Neural cell (in vitro differentiated cells): Measurements from ENCODE around the gene CST9.

Experiments used
- CTCF ChIP-seq: fragments of 450-650 bp; IDR thresholded peaks from 2 replicates; pipeline ENCODE4 v1.5.1; 2014; ENCODE audit warnings: antibody characterized with exemption, mild to moderate bottlenecking, moderate library complexity; ENCODE audit not compliant: poor library complexity, severe bottlenecking
- EP300 ChIP-seq: fragments of 450-650 bp; conservative IDR thresholded peaks from 2 replicates; pipeline ENCODE4 v1.6.1; 2014; ENCODE audit warnings: antibody characterized with exemption, mild to moderate bottlenecking, moderate library complexity; ENCODE audit not compliant: poor library complexity, severe bottlenecking
- EZH2 ChIP-seq: fragments of 200-600, 300-800 bp; shearing (Covaris generic), sonication (generic); IDR thresholded peaks from 2 replicates; pipeline ENCODE4 v1.6.1; 2014; ENCODE audit warnings: antibody characterized with exemption, low read length, borderline replicate concordance, mild to moderate bottlenecking; ENCODE audit not compliant: insufficient read depth, poor library complexity, severe bottlenecking
- POLR2AphosphoS5 ChIP-seq: IDR thresholded peaks from 2 replicates; pipeline ENCODE4 v1.6.1; 2012
- RAD21 ChIP-seq: fragments of 450-650 bp; conservative IDR thresholded peaks from 2 replicates; pipeline ENCODE4 v1.6.1; 2014; ENCODE audit warnings: antibody characterized with exemption, mild to moderate bottlenecking, moderate library complexity
- REST ChIP-seq: IDR thresholded peaks from 2 replicates; pipeline ENCODE4 v1.6.1; 2012; ENCODE audit warnings: borderline replicate concordance
- TAF1 ChIP-seq: IDR thresholded peaks from 2 replicates; pipeline ENCODE4 v1.6.1; 2012; ENCODE audit warnings: low read depth

DNA sequence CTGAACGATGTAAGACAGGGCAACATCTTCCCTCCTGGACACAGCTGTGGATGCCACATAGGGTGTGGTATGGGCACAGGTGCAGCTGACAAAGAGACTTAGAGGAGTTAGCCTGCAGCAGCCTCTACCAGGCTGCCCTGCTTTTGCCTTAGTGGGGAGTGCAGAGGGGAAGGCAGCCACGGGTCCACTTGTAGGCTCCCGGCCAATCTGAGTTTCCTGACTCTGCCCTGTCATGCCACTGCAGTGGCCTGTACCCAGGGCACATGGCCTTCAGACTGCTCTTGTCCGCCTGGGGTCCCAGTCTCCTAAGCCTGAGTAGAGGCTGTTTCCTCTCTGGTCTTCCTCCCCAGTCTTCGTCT is 20.3 kb downstream of the CST9 start:
- TF ChIP-seq CTCF (no peak), REST (no peak), POLR2AphosphoS5 (no peak), EZH2 (no peak), RAD21 (no peak), EP300 (no peak), TAF1 (no peak)
